ENCODE measurements around the gene LRIT1.
"Not testable (repeated sequence)": the region's sequence is repeated elsewhere in the genome, so short reads cannot be mapped to it uniquely, and the experiment has no call there.

Gene LRIT1, protein sequence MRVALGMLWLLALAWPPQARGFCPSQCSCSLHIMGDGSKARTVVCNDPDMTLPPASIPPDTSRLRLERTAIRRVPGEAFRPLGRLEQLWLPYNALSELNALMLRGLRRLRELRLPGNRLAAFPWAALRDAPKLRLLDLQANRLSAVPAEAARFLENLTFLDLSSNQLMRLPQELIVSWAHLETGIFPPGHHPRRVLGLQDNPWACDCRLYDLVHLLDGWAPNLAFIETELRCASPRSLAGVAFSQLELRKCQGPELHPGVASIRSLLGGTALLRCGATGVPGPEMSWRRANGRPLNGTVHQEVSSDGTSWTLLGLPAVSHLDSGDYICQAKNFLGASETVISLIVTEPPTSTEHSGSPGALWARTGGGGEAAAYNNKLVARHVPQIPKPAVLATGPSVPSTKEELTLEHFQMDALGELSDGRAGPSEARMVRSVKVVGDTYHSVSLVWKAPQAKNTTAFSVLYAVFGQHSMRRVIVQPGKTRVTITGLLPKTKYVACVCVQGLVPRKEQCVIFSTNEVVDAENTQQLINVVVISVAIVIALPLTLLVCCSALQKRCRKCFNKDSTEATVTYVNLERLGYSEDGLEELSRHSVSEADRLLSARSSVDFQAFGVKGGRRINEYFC

GRCh38 chr10:84241185-84241790 is at the start of gene LRIT1:
Gene LRIT1, minus strand, starts transcription at chr10:84241546. Its CDS starts 107 bp downstream, at chr10:84241439.
- H3K9me3 ChIP-seq (replicated peaks in 1 of 11): peaks cover 0 to 9% (median 6%) of the 10 kb centered on the region in 11 experiments; a peak in 8 of 22 replicates
- TF ChIP-seq Cebpa-rat (IDR thresholded peaks at IDR 0.05): no peak
- no peaks in the 10 kb centered on the region for H3K4me1 ChIP-seq
- no peaks in the 10 kb centered on the region for H3K36me3 ChIP-seq
- H3K27ac ChIP-seq: no peak within 1 kb of the TSS
- no peaks in the 10 kb centered on the region for H3K27me3 ChIP-seq
- H3K9ac ChIP-seq: no peak within 1 kb of the TSS
- H4K20me1 ChIP-seq: no peaks in the 10 kb centered on the region
- H3K4me2 ChIP-seq: no peak within 1 kb of the TSS
- H3K4me3 ChIP-seq: no peak within 1 kb of the TSS

- no peak overlapping the region for H3K4me3 ChIP-seq
- H3K9me3 ChIP-seq (replicated peaks in 1 of 11): no peaks in the 10 kb centered on the region
- no peak overlapping the region for H3K27ac ChIP-seq
- no peaks in the 10 kb centered on the region for H3K36me3 ChIP-seq
- peaks cover 0 to 26% (median 19%) of the 10 kb centered on the region in 11 experiments; a peak in 13 of 22 replicates for H3K27me3 ChIP-seq
- no peak for TF ChIP-seq Cebpa-rat (IDR thresholded peaks at IDR 0.05)
- H3K4me2 ChIP-seq: no peak overlapping the region
- H3K9ac ChIP-seq: no peak overlapping the region
- H3K4me1 ChIP-seq: peaks cover 0 to 20% (median 4%) of the 10 kb centered on the region in 10 experiments; a peak in 10 of 20 replicates
- no peaks in the 10 kb centered on the region for H4K20me1 ChIP-seq
Observed at GRCh38 chr10:84290235-84290634, 48.9 kb upstream of the LRIT1 start.

DNA sequence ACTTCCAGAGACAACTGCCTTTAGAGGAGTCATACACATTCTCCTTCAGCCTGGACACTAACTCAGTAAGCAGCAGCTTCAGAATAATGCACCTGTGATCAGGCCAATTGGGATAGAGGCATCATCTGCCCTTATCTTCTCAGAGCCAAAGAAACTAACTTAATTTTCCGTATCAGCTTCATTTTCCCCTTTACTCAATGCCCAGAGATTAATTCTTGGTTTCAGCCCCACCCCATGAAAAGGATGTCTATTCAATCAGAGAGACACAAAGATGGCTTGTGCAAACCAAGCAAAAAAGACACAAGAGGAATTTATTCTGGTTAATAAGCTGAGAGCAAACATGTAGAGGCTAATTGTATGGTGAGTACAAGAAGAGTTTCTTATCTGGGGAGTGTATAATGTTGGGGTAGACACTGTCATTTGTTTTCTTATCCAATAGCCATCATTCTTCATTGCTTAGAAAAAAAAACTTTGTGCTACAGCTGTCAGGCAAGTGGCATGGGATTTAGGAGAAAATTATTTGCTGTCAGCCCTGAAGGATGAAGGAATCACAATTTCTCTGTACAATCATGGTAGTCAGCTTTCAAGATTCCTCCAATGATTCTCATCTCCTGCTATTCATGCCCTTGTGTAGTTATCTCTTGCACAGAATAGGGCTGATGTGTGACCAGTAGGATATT is 48.3 kb upstream of the LRIT1 start:
- TF ChIP-seq Cebpa-rat (IDR thresholded peaks at IDR 0.05): no peak
- H3K9ac ChIP-seq: no peak overlapping the region
- no peaks in the 10 kb centered on the region for H3K9me3 ChIP-seq (replicated peaks in 1 of 11)
- H3K27ac ChIP-seq: no peak overlapping the region
- no peaks in the 10 kb centered on the region for H3K36me3 ChIP-seq
- H3K27me3 ChIP-seq: peaks cover 0 to 26% (median 19%) of the 10 kb centered on the region in 11 experiments; a peak in 13 of 22 replicates
- H3K4me1 ChIP-seq: peaks cover 0 to 16% (median 4%) of the 10 kb centered on the region in 10 experiments; a peak in 10 of 20 replicates
- H3K4me2 ChIP-seq: no peak overlapping the region
- no peak overlapping the region for H3K4me3 ChIP-seq
- H4K20me1 ChIP-seq: no peaks in the 10 kb centered on the region

- peaks cover 0 to under 1% (median under 1%) of the 10 kb centered on the region in 10 experiments; a peak in 4 of 20 replicates for H3K4me1 ChIP-seq
- TF ChIP-seq Cebpa-rat (IDR thresholded peaks at IDR 0.05): no peak
- no peak overlapping the region for H3K27ac ChIP-seq
- H4K20me1 ChIP-seq: no peaks in the 10 kb centered on the region
- no peaks in the 10 kb centered on the region for H3K36me3 ChIP-seq
- H3K27me3 ChIP-seq: peaks cover 0 to 26% (median 19%) of the 10 kb centered on the region in 11 experiments; a peak in 13 of 22 replicates
- no peaks in the 10 kb centered on the region for H3K9me3 ChIP-seq (replicated peaks in 1 of 11)
- no peak overlapping the region for H3K4me2 ChIP-seq
- no peak overlapping the region for H3K4me3 ChIP-seq
- no peak overlapping the region for H3K9ac ChIP-seq
Observed at GRCh38 chr10:84288151-84288550, 46.8 kb upstream of the LRIT1 start.

DNA sequence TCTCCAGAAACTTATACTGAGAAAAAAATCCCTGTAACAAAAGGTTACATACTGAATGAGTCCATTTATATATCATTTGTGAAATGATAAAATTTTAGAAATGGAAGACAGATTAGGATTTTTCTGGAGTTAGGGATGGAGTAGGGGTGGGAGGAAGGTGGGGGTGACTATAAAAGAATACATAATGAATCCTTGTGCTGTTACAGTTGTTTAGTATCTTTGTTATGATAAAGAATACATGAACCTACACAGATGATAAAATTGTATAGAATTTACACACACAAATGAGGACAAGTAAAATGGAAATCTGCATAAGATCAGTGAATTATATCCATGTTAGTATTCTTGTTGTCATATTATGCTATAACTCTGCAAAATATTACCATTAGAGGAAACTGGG is 45.3 kb upstream of the LRIT1 start:
- no peaks in the 10 kb centered on the region for H4K20me1 ChIP-seq
- no peaks in the 10 kb centered on the region for H3K9me3 ChIP-seq (replicated peaks in 1 of 11)
- TF ChIP-seq Cebpa-rat (IDR thresholded peaks at IDR 0.05): no peak
- H3K36me3 ChIP-seq: no peaks in the 10 kb centered on the region
- peaks cover 0 to 26% (median 19%) of the 10 kb centered on the region in 11 experiments; a peak in 13 of 22 replicates for H3K27me3 ChIP-seq
- H3K4me2 ChIP-seq: no peak overlapping the region
- no peaks in the 10 kb centered on the region for H3K4me1 ChIP-seq
- H3K27ac ChIP-seq: no peak overlapping the region
- no peak overlapping the region for H3K4me3 ChIP-seq
- H3K9ac ChIP-seq: no peak overlapping the region

- H4K20me1 ChIP-seq; H3K36me3 ChIP-seq; H3K9ac ChIP-seq; H3K4me2 ChIP-seq; H3K27me3 ChIP-seq; H3K4me3 ChIP-seq; H3K27ac ChIP-seq; H3K4me1 ChIP-seq; H3K9me3 ChIP-seq (replicated peaks in 1 of 11): not testable (repeated sequence)
Observed at GRCh38 chr10:84279876-84280475, 38.6 kb upstream of the LRIT1 start.

GRCh38 chr10:84270708-84271107 is 29.4 kb upstream of the LRIT1 start:
- no peaks in the 10 kb centered on the region for H4K20me1 ChIP-seq
- no peaks in the 10 kb centered on the region for H3K36me3 ChIP-seq
- no peak overlapping the region for H3K4me2 ChIP-seq
- no peak overlapping the region for H3K4me3 ChIP-seq
- H3K9ac ChIP-seq: no peak overlapping the region
- H3K27me3 ChIP-seq: no peaks in the 10 kb centered on the region
- TF ChIP-seq Cebpa-rat (IDR thresholded peaks at IDR 0.05): no peak
- no peaks in the 10 kb centered on the region for H3K4me1 ChIP-seq
- H3K9me3 ChIP-seq (replicated peaks in 1 of 11): no peaks in the 10 kb centered on the region
- no peak overlapping the region for H3K27ac ChIP-seq

- Histone ChIP-seq H3K36me3 (no peaks in the 10 kb centered on the region), H3K27me3 (no peaks in the 10 kb centered on the region), H3K9me3 (replicated peaks in 1 of 11) (no peaks in the 10 kb centered on the region), H3K4me1 (peaks cover 0 to 3% (median 0%) of the 10 kb centered on the region in 10 experiments; a peak in 1 of 20 replicates), H3K9ac (no peak overlapping the region), H3K4me3 (no peak overlapping the region), H3K27ac (no peak overlapping the region), H3K4me2 (no peak overlapping the region), H4K20me1 (no peaks in the 10 kb centered on the region)
- no peak for TF ChIP-seq Cebpa-rat (IDR thresholded peaks at IDR 0.05)
Observed at GRCh38 chr10:84269773-84270172, 28.4 kb upstream of the LRIT1 start.

DNA sequence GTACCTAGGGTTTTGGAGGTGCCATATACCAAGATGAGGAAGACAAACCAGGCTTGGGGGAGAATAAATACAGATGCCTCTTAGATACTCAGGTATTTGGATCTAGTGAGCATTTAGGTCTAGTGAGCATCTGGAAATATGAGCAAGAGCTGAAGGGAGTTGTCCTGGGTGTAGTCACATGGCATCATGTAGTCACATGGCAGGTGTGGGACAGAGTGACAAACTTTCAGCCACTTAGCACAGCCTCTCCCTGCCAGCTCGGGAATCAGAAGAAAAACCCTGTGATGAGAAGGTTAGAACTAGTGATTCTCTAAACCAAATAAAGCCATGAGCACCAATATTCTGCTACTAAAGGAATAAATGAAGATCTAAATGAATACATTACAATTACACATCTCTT is 27.8 kb upstream of the LRIT1 start:
- Histone ChIP-seq H3K4me2 (no peak overlapping the region), H4K20me1 (no peaks in the 10 kb centered on the region), H3K36me3 (no peaks in the 10 kb centered on the region), H3K9me3 (replicated peaks in 1 of 11) (no peaks in the 10 kb centered on the region), H3K4me3 (no peak overlapping the region), H3K9ac (no peak overlapping the region), H3K4me1 (peaks cover 0 to 4% (median 0%) of the 10 kb centered on the region in 10 experiments; a peak in 1 of 20 replicates), H3K27ac (no peak overlapping the region), H3K27me3 (no peaks in the 10 kb centered on the region)
- TF ChIP-seq Cebpa-rat (IDR thresholded peaks at IDR 0.05): no peak

Measured in BLaER1 treated with 17β-estradiol and CSF1 and Interleukin-3, amounts not matched to agents 10 nM and 100 nM (cell line).